Measurements from ENCODE around the gene ROBO2.

Gene ROBO2, protein sequence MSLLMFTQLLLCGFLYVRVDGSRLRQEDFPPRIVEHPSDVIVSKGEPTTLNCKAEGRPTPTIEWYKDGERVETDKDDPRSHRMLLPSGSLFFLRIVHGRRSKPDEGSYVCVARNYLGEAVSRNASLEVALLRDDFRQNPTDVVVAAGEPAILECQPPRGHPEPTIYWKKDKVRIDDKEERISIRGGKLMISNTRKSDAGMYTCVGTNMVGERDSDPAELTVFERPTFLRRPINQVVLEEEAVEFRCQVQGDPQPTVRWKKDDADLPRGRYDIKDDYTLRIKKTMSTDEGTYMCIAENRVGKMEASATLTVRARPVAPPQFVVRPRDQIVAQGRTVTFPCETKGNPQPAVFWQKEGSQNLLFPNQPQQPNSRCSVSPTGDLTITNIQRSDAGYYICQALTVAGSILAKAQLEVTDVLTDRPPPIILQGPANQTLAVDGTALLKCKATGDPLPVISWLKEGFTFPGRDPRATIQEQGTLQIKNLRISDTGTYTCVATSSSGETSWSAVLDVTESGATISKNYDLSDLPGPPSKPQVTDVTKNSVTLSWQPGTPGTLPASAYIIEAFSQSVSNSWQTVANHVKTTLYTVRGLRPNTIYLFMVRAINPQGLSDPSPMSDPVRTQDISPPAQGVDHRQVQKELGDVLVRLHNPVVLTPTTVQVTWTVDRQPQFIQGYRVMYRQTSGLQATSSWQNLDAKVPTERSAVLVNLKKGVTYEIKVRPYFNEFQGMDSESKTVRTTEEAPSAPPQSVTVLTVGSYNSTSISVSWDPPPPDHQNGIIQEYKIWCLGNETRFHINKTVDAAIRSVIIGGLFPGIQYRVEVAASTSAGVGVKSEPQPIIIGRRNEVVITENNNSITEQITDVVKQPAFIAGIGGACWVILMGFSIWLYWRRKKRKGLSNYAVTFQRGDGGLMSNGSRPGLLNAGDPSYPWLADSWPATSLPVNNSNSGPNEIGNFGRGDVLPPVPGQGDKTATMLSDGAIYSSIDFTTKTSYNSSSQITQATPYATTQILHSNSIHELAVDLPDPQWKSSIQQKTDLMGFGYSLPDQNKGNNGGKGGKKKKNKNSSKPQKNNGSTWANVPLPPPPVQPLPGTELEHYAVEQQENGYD (N-terminal part only)

DNA sequence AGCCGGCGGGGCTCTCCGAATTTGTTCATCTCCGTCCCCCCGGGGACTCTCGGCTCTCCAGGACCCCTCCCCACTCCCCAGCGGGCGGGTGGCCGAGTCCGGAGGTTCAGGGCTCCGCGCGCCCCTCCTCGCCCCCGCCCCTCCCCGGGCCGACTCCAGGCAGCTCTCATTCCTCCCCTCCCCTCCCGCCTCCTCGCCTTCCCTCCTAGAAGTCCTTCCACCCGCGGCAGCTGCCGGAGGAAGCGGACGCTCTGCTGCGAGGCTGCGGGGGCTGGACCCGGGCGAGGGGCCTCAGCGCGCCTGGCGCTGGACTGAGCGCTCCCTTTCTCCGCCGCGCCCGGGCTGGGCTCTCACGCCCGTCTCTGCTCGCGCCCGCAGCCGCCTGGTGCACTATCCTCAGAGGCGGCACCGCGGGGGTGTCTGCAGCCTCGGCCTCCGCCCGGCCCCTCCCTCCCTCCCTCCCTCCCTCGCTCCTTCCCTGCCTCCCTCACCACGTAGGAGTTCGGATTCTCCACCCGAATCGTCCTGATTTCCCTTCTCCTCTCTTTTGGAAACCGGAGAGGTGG, at the start of gene ROBO2:
Gene ROBO2, plus strand, starts transcription at position 494 of the 566 bp plus-strand sequence. CDS start 687 bp downstream, outside the sequence.
- peak; percentile 21 for DNase-seq

DNA sequence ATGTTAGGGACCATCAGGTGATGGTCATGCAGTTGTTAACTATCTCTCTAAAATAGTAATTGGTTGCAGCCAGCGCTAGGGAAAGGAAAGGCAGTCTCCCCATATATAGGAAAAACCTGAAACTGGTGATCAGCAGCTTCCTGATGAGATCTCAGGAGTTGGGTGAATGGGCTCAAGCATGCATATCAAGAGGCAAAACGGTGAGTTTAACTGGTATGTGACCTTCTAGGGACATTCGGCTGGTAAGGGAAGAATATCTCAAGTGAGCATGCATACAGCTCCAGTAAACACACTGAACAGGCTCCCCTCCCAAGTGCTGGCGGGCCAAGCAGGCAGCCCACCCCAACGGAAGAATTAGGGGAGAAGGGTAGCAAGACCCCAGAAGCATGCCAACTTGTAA, 49.3 kb upstream of the ROBO2 start:
- no peak for DNase-seq

DNA sequence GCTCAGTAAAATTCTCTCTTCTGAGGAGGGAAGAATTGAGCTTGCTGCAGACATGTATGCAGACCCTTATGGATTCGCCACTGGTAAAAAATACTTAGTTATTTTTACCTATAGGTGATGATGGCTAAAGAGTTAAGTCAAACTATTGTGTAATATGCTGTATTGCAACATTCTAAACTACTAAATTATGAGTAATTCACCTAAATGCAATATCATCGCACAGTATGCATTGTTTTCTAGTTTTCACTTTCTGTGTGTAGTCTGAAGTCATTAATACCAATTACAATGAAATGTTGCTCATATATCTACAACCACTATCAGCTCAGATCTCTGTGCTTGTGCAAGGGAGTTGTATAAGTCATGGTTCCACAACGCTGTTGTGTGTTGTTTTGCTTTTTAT, 48.7 kb upstream of the ROBO2 start:
- DNase-seq, result no peak

DNA sequence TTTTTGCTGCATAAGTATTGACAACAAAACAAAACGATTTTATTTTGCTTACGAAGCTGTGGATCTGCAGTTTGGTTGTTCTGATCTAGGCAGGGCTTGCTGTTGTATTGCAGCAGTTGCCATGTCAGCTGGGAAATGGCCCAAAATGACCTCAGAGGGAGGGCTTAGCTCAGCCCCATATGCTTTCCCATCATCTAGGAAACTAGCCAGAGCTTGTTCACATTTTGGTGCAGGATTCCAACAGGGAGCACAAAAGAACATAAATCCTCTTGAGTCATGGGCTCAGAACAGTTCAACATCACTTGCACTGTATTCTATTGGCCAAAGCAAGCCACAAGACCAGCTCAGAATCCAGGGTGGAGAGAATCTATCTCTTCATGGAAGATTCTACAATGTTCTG, 42.2 kb upstream of the ROBO2 start:
- DNase-seq, result peak; percentile 68

DNA sequence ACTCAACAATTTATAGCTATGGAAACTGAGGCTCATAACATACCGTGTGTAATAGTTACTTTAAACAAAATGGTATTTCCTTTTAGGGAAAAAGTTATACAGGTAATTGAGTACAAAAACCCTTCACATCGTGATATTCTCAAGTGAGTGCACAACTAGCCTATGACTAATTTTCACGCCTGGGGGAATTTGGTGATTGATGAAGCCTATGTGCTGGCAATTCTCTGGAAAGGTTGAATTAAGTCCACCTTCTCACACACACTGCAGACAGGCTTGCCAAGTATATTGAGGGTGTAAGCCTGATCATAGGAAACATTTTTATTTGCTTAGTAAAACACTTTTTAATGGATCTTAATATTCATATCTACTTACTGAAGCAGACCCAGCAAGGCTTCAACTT, 41.3 kb upstream of the ROBO2 start:
- DNase-seq, result no peak

DNA sequence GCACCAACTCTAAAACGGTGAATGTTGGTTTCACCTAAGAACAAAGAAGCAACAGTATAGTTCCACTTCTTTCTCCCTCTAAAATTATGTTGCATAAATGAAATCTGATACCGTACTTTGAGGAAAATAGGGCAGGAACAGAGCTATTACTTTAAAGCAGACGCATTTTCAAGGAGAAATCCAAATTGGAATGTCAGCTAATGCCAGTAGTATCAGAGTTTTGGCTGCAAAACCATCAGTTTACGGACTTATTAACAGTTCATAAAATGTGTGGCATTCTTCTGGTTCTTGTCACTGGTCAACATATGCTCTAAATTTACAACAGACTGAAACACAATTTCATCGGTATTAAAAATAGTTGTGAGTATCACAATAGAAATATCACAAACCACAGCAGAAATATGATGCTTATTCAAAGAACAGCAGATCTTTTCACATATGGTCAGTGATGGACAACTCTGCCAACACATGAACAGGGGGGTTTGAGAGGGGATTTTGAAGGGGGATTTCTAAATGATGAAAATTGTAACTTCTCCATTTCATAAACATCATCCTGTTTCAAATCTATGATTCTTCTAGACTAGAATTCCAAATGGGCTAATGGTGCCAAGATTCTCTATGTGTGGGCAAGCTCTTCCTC, 38.7 kb upstream of the ROBO2 start:
- peak; percentile 34 for DNase-seq

DNA sequence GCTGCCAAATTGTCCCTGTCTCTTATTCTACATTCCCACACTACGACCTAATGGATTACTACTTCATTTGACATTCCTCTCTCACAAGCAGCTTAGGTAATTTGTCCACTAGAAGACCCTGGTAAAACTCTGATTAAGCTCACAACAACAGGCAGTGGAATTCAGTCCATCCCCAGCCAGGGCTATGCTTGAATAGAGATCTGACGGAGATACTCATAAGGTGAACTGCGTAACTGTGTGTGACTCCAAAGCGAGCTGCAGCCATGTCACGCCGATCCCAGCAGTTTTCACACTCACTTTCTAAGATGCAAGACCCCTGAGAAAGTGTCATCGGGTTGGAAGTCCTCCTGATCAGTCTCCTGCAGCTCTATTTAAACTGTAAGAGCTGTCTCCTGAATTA, 25.7 kb upstream of the ROBO2 start:
- no peak for DNase-seq

DNA sequence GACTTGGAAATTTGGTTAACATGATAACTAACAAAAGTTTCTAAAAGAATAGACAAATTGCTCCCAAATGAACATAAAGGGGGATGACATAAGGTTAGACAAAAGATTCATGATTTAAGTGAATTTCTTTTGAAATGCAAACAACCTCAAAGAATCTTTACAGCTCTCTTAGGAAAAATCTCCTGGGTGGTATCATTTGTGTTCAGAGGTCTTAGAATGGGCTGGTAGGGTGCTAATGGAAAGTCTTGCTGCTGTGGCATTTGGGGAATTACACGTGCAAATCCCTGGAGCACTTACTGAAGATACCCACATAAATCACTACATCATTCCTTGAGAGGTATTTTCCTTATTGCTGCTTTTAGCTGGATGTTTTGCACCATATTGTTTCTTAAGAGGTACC, 14.4 kb upstream of the ROBO2 start:
- DNase-seq, result no peak

DNA sequence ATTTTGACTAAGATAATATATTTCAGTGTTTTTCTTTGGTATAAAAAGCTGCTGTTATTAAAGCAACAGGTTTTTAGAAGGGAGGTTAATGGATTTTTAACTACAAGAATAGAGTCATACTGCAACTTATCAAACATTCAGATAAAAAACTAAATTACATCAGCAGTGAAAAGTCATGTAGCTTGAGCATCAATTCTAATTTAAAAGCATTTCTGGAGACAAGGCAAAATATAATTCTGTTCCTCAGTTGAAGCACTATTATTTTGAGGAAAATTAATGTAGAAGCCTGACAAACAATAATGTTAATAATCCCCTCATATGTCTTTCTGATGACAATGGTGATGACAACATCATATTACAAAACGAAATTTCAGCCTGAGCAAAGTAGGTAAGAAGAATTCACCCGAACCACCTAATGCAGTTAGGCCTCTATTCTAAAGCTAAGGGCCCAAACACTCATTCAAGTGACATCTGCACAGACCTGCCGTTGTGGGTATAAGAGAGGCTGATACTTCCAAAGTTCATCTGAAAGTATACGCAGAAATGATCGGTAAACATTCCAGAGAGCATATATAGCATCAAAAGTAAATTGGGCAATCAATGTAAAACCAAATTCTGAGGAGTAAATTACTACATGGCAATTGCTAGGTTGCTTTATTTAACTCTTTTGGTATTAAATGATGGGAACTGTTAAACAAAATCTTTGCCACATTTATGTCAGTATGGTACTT, 12.8 kb upstream of the ROBO2 start:
- no peak for DNase-seq

DNA sequence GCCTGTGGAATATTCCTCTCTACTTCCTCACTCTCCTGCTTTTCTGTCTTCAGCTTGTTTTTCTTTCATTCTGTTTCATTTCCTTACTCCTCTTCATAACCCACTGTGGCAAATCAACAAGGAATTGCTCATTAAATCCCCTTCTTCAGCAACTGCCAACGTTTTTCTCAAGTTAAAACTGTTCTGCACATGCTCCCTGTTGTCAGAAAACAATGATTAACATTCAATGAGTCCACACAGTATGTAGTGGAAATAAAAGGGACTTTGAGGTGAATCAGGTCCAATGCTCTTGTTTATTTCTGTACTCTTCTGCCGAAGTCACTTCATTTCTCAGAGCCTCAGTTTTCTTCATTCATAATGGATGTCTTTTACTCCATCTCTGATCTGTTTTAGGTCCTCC, 11.9 kb upstream of the ROBO2 start:
- no peak for DNase-seq

DNA sequence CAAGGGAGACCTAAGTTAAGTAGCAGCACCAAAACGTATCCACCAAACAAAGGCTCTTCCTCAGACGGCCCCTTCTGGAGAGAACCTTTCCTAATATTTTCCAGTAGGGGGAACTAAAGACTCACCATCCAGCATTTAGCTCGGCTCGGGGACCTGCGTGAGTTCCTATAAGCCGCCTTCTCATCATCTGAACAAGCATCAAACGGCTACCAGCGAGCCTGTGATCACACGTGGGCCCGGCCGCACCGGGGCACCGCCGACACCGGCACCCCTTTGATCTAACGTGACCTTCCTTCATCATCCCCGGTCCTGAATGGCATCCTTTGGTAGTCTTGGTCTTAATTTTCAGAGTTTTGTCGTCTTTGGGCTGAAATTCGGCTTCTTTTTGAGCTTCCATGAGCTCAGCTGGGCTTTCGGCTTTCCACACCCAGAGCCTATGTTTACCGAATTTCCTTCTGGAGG, 1.4 kb upstream of the ROBO2 start:
- peak; percentile 82 for DNase-seq

DNA sequence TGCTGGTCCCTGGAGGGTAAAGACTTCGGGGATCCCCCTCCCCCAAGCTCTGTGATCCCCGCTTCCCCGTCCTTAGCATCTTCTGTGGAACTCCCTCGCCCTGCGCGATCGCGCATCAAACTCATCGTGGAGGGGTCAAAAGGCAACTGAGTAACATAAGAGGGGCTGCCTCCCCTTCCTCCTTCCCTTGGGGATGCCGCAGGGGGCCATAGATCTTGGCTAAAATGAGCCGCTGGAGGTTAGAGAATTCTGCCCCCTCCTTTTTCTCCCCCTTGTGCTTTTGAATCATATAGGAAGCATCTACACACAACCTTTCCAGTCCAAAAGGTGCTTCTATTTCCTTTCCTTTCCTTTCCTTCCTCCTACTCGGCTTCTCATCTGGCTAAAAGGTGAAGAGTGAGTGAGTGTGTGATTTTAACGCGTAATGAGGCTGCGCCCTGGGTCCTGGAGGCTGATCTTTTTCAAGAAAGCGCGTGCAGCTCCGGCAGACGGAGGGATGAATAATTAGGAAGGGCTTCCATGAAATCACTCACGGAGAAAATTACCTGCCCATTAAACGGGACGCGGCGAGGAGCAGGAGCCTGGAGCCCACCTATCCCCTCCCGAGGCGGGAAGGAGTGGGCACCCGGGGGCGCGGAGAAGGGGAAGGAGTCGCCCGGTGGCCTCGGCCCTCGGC, 831 bp upstream of the ROBO2 start:
- DNase-seq, result peak; percentile 13

DNA sequence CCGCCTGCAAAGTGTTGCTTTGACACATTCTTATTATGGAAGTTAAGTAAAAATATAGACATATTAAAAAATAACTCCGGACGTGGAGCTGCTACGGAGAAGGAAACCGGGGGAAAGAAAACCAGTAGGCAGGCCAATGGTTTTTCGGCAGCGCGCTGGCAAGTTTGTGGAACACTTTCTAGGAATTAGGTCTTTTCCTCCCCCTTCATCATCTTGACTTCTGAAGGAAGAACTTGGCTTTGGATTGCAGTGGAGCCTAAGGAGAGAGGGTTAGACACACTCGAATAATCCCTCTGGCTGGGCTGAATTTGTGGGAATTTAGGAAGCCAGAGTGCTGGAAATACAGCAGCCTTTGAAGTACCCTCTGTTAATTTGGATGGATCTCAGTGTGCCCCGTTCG, 317 bp downstream of the ROBO2 start:
- peak; percentile 8 for DNase-seq

DNA sequence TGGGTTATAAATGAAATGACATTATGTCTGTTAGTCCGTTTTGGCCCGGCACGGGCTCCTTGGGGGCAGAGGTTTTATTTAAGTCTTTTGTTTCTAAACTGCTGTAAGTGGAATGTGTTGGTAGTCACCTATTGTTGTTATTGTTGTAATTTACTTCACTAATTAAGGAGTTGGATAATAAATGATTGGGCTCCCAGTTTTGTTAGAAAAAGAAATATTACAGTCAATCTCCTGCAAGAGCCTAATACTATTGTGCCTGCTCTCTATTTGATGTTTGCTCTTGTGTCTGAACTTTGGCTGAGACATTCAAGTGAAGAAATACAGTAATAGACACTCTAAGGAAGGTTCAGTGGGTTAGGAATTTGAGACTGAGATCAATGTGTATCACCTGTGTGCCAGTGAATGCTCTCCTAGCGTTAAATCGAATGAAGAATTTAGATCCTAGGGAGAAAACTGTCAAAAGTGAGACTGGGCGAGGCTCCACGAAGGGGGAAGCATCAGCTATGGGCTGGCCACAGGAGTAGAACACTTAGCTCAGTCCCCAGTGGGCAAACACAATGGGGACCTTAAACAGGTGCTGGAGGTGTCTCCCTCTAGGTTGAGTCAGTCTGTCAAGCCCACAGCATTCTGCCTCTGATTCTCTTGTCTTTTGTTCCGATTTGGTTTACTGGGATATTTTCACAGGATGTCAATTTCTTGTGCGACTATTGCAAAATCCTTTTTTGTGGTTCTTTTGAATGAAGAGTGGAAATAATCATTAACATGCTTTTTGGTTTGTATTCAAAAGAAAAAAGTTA, 1.2 kb downstream of the ROBO2 start:
- no peak for DNase-seq

DNA sequence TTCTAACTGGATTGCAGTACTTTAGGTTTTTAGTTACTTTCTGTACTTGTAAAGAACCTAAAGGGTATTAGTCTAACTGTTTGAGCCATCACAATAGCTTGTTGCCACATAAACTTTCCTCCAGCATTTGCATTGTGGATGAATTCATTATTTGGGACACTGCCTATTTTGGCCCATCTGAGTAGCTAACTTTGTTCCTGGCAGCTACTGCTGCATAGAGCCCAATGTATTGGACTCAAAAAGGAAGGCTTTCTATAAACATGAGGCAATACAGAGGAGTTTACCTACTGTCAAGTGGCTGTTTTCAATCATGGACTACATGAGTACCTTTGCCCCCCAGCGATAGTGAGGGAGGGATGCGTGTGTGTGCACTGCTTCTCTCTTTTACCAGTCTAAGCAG, 1.9 kb downstream of the ROBO2 start:
- no peak for DNase-seq

DNA sequence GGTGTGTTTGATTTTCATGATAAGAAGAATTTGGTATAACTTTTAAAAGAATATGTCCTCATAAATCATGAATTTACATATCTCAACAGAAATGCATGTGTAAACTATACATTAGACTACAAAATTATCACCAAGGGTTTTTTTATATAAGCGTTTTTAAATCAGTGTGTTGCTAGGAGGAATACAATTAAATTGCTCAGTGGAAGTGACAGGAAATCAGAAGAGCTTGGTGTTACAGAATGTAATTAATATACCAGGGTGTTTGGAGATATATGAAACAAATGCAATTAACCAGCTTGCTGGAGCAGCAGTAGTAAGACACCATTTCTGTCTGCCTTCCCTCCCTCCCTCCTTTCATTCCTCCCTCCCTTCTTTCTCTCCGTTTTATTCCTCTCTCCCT, 2.4 kb downstream of the ROBO2 start:
- no peak for DNase-seq

DNA sequence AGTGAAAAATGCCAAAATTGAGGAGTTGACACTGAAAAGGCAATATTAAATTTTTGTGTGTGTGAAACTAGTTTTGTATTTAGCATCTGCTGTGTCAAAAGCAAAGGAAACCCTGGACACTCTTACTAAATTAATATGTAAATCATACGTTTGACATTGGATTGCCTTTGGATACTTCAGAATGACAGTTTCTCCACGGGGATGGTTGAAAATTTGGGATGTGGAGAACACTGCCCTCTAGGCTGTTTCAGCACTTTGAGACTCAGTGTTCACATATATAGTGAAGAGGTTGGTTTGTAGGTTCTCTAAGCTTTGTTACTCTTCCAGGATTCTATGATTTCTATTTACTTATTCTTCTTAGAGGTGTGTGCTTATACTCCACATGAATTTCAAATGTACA, 3.0 kb downstream of the ROBO2 start:
- no peak for DNase-seq

DNA sequence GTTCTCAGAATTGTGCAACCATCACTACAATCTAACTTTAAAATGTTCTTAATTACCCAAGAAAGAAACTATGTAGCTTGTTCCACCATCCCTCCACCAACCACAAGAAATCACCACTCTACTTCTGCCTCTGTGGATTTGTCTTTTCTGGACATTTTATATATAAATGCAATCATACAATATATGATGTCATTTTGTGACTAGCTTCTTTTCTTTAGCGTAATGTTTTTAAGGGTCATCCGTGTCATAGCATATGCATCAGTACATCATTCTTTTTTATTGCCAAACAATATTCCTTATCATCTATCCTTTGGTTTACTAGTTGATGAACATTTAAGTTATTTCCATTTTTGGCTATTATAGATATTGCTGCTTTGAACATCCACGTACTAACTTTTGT, 5.8 kb downstream of the ROBO2 start:
- DNase-seq, result no peak

DNA sequence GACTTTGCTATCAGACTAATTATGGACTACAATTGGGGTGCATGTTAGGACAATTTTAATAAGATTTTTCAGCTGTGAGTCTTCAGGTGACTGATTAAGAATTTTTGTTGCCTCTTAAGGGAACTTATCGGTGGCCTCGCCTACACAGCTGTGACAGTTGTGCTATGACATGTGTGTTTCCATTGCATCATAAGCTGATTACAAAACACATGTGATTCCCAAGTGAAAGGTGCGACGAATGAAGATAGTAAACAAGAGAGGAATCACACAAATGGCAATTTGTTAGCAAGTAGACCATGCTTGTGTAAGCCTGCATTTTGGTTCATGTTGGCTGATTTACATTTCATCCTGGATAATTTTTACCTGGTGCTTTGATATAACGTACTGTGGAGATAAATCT, 8.3 kb downstream of the ROBO2 start:
- DNase-seq, result no peak

DNA sequence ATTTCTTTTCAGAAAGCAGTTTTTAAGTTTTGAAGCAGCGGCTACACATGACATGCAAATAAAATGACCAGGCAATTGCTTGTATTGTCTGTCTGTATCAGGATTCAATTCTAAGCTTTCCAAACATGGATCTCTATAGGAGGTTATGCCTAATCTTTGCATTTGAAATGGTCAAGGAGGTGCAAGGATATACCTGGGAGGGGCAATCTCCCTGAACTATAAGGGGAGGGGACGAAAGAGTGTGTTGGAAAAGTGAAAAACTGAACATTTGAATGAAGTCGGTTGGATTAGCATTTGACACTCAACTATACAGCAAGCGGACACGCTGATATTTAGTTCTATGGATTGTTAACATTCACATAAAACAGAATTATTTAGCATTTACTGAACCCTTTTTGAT, 11.7 kb downstream of the ROBO2 start:
- no peak for DNase-seq

All from fibroblast of skin of right quadriceps (primary cell).